Sigmoid colon (tissue), 3 donors: ENCODE results near the gene MRGPRF.

Source experiments
- POLR2A ChIP-seq, 2 donors: fragments of 450-650 bp; IDR thresholded peaks; one replicate each; pipeline ENCODE4 v1.6.1; 2016; ENCODE audit warnings: antibody characterized with exemption in 2 of 2, mild to moderate bottlenecking in 2 of 2, moderate library complexity in 2 of 2
- TF ChIP-seq, protein P1 (sequence below), 4 experiments: fragments of 450-650 bp in 3 of 4; fragments of 200-600 bp in 1 of 4; IDR thresholded peaks; one replicate each; pipeline ENCODE4 v1.5.1; 2016 to 2019; ENCODE audit warnings: antibody characterized with exemption in 4 of 4, mild to moderate bottlenecking in 3 of 4, moderate library complexity in 2 of 4

DNA sequence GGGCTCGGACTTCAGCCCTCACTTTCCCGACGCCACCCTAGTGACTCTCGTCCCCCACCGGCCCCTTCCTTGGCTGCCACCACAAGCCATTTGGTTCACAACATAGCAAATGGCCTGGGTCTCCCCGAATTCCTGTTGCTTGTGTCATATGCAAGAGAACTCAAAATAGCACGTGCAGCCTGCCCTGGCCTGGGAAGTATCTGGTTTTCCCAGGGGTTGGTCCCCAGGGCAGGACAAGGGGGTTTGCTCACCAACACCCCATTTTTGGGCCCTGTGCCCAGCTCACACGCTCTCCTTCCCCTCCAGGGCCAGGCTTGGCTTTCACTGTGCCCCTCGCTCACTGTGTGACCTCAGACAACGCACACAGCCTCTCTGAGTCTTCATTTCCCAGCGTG, 22.9 kb upstream of the MRGPRF start:
- TF ChIP-seq, protein P1, sequence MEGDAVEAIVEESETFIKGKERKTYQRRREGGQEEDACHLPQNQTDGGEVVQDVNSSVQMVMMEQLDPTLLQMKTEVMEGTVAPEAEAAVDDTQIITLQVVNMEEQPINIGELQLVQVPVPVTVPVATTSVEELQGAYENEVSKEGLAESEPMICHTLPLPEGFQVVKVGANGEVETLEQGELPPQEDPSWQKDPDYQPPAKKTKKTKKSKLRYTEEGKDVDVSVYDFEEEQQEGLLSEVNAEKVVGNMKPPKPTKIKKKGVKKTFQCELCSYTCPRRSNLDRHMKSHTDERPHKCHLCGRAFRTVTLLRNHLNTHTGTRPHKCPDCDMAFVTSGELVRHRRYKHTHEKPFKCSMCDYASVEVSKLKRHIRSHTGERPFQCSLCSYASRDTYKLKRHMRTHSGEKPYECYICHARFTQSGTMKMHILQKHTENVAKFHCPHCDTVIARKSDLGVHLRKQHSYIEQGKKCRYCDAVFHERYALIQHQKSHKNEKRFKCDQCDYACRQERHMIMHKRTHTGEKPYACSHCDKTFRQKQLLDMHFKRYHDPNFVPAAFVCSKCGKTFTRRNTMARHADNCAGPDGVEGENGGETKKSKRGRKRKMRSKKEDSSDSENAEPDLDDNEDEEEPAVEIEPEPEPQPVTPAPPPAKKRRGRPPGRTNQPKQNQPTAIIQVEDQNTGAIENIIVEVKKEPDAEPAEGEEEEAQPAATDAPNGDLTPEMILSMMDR (IDR thresholded peaks at IDR 0.05): no peak
- TF ChIP-seq POLR2A (IDR thresholded peaks at IDR 0.05): no peak
